ENCODE measurements around the gene RXRA.
"Not testable (repeated sequence)": the region's sequence is repeated elsewhere in the genome, so short reads cannot be mapped to it uniquely, and the experiment has no call there.

The RXRA gene

DNA sequence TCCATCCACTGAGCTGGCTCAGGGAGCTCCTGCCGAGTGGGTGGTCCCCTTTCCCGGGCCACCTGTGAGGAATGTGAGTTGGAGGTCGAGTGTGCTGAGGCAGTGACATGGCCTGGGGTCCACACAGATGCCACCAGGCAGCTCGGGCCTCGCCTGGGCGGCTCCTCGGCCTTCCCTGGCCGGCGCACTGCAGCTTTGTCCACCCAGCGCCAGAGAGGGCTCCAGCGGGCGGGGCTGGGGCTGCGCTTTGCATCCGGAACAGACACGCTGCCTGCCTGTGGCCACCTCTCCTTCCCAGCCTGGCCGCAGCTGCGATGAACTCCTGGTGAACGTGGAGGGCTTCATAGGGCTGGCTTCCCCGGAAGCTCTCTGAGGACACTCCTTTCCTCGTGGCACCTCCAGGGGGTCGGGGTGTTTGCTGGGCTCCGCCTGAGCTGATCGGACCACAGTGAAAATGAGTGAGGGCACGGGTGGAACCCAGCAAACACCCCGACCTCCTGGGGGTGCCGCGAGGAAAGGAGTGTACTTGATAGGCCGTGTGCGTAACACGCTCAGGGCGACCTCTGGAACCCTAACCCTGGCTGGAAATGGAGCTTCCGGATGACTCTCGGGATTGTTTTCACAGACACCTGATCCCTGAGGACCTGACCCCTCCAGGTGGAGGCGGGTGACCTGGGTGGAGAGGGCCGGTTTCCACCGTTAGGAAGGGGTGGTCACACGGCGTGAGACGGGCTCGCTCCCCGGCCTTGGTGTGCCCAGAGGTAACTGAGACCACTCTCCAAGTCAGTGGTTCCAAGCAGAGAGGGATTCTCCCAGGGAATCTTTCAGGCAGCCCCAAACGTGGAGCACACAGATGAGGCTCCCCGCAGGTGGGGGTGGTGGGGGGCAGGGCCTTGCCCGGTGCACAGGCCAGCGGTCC is 31.8 kb upstream of the RXRA start:
- no peak for DNase-seq

DNA sequence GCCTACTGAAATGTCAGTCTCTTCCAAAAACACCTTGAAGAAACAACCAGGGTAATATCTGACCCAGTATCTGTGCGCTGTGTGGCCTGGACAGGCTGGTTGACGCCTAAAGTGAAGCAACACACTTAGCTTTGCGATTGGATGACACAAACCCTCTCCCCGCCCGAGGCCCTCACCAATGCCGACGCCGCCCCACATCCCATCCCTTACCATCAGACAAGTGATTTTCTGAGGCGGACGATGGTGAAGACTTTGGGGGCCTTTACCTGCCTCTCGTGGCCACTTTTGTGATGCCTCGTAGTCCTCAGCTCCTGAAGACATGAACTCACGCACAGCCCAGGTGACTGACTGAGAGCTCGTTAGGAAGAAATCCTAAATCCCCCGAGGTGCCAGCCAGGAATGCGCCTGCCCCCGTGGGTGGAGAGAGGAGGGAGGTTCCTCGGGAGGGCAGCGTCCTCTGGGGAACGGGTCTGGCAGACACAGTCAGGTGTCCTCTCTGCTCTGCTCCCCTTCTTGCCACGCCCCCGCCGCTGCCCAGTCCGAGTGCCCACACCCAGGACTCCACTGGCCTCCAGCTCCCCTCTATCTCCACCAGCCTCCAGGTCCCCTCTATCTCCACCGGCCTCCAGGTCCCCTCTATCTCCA is 31.0 kb upstream of the RXRA start:
- no peak for DNase-seq

DNA sequence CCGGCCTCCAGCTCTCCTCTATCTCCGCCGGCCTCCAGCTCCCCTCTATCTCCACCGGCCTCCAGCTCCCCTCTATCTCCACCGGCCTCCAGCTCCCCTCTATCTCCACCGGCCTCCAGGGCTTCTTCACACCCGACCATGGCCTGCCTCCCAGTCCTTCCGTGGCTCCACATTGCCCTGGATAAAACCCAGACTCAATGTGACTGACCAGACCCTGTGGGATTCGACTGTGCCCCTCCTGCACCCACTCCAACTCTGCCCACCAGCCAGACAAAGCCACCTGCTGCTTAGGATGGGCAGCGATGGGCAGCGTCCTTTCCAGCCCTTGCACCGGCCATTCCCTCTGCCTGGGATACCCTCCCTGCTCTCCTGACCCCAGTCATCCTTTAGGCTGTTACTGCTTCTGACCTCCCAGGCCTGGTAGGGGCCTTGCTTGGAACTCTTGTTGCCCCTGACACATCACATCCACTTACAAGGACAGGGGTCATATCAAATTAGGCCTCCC is 30.5 kb upstream of the RXRA start:
- no peak for DNase-seq

DNA sequence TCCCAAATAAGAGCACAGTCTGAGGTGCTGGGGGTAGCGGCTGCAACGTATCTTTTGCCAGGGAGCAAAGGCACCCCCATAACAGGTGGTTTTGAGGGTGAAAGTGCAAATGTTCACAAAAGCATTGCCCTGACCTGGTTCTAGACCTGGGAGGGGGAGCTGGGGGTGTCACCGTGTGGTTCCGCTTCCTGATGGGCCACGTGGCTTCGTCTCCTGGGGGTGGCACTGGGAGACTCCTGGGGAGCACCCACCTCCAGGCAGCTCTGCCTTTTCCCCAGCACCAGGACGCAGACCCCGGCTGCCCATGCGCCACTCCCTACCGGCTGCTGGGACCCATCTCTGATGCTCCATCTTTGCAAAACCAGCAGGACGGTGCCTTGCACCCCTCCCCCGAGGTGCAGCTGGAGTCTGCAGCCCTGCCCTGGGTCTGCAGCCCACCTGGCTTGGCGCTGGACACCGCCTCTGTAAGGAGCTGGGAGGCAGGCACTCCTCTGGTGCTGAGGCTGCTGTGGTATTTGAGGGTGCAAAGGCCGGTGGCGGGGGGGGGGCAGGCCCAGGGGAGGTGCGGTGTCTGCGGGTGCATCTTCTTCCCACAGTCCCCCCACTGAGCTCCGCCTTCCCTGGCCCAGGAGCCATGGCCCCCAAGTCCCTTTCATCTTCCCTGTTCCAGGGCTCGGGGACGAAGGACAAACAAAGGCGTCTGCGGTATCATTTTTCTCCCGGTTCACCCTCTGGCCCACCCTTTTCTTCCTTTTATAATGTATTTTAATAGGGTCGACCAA is 29.8 kb upstream of the RXRA start:
- DNase-seq: no peak

DNA sequence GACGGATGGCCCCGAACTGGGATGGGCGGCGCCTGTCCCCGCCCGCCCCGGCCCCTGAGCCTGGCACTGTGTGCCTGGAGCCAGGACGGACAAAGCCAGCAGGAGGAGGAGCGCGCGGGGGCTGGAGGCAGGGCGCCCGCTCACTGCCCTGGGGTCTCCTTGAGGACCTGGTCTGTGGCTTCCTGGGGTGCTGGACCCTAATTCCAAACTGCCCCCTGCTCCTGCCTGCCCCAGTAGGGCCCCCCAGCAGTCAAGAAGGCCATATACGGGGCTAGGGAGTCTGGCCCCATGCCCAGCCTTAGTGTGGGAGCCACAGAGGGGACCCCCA is 29.2 kb upstream of the RXRA start:
- no peak for DNase-seq

DNA sequence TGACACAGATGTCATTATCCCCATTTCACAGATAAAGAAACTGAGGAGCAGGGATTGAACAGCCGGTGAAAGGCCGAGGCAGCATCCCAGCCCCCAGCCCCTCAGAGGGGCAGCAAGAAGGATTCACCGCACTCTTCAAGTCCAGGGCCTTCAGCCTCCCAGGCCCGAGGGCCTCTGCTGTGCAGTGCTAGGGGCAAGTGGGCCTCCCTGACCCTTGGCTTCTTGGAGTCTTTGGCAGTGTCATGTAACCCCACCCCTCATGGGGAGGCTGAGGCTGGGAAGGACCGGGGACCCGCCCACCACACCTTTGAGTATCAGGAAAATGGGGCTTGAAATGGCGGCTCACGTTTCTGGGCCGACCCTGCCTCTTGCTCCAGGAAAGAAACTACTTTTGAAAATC is 28.7 kb upstream of the RXRA start:
- no peak for DNase-seq

DNA sequence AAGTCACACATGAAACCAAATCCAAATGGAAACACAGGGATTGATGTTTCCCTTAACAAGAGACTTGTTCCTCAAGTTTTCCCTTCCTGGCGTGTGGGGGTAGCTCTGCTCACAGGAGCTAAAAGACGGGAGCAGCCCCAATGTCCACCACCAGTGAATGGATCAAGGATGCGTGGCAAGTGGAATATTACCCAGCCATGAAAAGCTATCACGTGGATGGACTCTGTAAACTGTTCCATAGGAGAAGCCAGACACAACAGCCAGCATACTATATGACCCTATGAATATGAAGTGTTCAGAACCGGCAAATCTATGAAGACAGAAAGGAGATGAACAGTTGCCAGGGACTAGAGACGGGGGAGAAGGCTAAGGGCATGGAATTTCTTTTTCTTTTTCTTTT is 28.3 kb upstream of the RXRA start:
- no peak for DNase-seq

DNA sequence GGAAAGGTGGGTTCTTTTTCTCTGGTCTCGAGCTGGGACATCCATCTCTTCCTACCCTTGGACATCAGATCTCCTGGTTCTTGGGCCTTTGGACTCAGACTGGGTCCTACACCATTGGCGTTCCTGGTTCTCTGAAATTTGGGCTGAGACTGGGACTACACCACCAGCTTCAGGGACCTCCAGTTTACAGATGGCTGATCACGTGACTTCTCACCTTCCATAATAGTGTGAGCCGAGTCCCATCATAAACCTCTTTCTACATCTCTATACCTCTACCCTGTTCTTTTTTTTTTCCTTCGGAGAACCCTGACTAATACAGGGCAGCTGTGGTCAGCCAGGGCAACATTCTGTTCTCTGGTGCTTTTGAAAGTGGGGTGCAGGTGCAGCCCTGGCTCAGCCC is 27.2 kb upstream of the RXRA start:
- DNase-seq: no peak

DNA sequence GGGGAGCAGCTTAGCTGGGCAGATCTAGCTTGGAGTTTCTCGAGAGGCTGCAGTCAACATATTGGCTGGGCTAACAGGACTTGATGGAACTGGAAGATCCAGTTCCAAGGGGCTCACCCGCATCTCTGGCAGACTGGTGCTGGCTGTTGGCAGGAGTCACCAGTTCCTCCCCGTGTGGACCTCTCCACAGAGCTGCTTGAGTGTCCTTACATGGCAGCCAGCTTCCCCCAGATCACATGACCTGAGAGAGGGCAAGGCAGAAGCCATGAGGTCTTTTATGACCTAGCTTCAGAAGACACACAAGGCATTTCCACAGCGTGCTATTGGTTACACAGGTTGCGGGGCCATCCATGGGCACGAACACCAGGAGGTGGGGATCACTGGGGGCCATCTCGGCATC is 26.4 kb upstream of the RXRA start:
- DNase-seq: no peak

DNA sequence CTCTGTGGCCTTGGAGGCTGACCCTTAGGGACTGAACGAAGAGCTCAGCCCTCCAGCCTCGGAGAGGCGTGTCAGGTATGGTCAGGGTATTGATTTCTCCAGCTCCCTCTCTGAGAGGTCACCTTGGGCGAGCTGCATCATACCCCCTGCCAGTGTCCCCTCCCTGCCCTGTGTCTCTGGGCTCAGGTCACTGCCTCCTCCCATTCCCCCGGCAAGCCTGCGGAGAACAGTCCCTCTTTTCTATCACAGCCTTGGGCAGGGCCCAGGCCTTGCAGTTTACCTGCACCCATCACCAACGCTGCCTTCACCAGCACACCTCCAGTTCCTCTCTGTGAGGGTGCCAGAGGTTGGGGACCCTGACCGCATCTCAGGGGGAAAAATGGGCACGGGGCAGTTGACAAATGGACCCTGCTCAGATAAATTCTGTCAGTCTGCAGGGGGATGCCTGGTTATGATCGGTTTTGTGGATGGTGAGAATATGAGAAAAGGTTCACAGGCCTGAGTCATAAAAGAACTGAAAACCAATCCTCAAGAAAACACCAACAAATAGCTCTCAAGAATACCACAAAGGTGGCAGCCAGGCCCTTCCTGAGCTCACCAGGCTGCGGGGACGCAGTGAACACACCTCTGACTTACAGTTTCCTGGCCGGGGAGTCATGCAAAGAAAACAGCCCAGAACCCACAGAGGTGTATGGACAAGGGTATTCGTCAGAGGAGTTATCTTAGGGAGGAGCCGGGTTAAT is 24.7 kb upstream of the RXRA start:
- DNase-seq: no peak

DNA sequence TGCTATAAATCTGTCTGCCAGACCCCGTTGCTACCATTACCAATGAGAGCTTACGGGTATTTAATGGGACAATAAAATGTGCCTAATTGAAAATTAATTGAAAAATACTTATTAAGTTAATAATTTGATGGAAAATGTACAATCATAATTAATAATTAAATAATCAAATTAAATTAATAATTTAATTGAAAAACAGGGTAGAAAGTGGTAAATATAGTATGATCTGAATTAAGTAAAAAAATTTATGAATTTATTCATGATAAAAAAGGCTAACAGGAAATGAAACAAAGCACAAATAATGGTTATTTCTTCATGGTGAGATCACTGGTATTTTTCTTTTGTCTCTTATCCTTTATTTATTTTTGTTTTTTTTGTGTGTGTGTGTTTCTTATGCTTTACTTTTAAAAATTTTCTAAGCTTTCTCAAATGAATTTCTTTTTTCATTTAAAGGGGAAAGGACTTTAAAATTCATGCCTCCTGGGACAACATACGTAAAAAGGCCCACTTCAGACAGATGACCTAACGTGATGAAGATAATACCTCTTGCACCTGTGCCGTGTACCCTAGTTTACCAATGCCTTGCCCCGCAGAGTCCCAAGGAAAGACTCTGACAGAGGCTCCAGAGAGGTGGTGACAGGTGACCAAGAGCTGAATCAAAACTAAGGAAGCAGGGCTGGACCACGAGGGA is 24.0 kb upstream of the RXRA start:
- no peak for DNase-seq

DNA sequence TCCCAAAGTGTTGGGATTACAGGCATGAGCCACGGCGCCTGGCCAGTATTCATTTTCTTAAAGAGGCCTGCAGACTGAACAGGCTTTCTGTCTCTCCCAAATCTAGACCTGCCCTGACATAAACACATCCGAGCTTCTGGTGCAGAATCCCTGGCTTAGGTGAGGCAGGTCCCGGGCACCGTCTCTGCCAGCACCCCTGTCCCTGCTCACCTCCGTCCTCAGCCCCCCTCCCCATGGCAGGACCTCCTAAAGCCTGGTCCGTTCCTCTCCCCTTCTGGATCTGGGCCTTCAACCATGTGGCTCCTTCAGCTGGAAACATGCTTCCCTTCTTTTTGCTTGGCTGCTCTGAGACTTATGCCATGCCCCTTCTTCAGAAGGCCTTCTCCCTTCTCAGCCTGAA is 22.7 kb upstream of the RXRA start:
- no peak for DNase-seq

DNA sequence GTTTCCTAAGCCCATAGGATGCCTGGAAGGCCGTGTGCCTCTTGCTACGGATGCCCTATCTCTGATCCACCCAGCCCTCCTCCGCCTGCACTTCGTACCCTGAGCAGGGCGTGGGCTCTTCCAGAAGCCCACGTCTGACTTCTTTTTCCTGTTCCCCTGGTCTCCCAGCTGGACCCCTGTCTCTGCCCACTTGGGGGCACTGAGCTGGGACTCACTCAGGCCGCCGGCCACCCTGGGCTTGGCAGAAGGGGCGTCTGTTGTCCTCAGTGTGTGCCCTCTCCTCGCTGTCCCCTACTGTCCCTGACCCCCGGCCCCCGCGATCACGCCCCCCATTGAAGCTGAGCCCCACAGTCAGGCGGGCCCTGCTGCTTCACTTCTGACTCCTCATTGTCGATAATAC is 22.0 kb upstream of the RXRA start:
- DNase-seq: no peak

DNA sequence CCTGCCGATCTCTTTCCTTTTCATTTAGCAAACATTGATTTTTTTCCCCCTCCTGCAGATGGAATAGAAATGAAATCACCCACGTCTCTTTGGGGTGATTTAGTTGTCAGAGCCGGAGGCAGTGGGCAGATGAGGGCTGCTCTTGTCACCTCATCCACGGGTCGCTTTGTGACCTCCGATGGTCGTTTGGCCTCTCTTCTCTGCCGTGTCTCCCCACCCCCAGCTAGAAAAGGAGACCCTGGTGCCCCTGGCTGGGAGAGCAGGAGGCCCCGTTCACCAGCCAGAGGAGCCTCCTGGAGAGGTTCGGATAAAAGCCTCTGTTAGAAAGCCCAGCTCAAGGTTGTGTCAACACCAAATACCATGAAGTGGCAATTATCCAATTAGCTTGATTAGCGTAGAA is 21.6 kb upstream of the RXRA start:
- DNase-seq: peak; percentile 86

DNA sequence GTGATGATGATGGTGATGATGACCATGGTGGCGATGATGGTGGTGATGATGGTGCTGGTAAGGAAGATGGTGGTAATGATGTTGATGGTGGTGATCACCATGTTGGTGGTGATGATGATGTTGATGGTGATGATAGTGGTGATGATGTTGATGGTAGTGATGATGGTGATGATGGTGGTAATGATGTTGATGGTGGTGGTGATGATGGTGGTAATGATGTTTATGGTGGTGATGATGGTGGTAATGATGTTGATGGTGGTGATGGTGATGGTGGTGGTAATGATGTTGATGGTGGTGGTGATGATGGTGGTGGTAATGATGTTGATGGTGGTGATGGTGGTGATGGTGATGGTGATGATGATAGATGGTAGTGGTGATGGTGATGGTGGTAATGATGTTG is 20.7 kb upstream of the RXRA start:
- no peak for DNase-seq

DNA sequence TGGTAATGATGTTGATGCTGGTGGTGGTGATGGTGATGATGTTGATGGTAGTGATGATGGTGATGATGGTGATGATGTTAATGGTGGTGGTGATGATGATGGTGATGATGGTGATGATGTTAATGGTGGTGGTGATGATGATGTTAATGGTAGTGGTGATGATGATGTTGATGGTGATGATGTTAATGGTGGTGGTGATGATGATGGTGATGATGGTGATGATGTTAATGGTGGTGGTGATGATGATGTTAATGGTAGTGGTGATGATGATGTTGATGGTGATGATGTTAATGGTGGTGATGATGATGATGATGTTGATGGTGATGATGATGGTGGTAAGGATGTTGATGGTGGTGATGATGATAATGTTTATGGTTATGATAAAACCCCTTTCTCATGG is 20.2 kb upstream of the RXRA start:
- DNase-seq: not testable (repeated sequence)

DNA sequence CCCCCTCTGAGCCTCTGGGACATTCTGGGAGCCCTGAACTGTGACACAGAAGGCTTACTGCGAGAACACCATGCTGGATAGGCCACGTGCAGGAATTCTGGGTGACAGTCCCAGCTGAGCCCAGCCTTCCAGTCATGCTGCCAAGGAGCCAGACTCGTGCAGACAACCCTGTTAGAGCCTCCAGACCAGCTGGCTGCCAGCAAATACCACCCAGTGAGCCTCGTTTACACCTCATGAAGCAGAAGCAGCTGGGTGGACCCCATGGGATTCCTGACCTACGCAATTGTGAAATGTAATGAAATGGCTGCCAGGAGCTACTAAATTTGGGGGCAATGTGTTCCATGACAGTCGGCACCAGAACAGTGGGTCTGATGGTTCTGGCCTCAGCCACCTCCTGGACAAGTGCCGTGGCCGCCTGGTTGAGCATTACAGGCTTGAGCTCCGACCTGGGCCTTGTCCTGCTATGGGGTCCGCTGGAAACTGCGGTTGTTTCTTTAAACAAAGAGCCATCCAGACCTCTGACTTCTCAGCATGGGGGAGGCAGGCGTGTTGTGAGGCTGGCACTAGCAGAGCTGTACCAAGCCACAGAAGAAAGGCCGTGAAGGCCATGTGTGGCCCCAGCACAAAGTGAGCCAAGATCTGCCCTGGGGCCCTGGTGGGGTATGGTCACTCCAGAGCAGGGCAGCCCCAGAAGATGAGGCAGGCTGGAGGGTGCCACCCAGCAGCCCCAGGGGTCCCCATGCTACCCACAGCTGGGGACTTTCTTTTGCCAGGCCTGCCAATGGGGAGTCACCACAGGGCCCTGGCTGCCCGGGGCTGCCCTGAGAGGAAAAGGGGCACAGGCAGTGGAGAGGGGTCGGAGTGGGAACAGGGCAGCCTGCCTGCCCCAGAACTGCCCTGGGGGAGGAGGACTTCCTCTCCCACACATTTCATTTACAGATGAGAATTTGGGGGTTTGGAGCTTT is 19.3 kb upstream of the RXRA start:
- no peak for DNase-seq

DNA sequence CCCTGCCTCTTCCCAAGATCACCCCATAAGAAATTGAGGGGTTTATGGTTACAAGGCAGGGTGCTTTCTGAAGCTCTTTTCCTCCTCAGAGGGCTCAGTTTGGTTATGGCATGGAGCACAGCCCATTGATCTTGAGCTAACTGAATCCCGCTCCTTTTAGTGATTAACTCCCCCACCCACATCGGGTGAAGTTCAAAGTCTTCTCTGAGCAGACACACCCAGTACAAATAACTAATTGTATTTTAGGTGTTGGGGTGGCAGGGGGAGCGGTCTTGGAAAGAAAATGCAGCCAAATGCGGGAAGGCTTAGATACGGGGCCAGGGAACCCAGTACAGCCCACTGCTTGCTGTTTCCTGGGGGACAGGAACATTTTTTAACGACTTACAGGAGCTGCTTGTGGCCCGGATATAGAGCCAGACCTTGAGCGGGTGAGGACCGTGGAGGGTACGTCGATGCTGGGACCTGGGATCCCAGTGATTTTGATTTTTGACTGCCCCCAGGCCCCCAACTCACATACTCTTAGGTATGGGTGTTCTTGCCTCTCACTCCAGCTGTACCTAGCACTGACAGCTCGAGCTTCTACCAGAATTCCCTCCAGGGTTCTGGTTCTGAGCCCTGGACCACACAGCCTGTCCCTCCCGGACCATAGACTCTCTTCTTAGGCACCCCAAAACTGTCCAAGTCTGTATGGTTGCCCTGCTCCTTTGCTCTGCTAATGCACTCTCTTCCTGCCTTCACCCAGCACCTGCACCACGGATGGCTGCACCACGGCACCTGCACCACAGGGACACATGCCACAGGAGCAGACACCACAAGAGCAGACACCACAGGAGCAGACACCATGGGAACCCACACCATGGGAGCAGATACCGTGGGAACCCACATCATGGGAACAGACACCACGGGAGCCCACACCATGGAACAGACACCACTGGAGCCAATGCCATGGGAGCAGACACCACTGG is 18.3 kb upstream of the RXRA start:
- no peak for DNase-seq

DNA sequence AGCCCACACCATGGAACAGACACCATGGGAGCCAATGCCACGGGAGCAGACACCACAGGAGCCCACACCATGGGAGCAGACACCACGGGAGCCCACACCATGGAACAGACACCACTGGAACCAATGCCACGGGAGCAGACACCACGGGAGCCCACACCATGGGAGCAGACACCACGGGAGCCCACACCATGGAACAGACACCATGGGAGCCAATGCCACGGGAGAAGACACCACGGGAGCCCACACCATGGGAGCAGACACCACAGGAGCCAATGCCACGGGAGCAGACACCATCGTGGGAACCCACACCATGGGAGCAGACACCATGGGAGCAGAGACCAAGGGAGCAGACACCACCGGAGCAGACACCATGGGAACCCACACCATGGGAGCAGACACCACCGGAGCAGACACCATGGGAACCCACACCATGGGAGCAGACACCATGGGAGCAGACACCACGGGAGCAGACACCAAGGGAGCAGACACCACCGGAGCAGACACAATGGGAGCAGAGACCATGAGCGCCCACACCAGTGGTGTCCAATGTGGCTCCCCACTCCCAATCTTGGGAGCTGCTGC is 17.5 kb upstream of the RXRA start:
- not testable (repeated sequence) for DNase-seq

DNA sequence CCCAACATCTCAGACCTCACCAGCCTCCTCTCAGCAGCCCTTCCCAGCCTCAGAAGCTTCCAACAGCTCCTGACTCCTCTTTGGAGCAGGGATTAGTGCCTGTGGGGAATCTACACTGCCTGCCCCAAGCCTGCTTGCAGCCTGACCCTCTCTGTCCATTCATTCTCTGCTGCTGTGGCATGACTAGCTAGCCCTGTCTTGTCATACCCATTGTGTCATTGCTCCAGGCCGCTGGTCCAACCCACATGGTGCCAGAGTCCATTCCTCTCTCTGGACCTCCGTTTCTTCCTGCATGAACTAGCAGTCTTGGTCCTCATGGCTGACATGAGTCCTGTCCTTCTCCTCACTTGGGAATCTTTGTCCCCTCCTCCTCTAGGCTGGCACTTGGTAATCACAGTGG is 12.8 kb upstream of the RXRA start:
- no peak for DNase-seq
